ENCODE results near the gene UBE4A.

UBE4A gene

DNA sequence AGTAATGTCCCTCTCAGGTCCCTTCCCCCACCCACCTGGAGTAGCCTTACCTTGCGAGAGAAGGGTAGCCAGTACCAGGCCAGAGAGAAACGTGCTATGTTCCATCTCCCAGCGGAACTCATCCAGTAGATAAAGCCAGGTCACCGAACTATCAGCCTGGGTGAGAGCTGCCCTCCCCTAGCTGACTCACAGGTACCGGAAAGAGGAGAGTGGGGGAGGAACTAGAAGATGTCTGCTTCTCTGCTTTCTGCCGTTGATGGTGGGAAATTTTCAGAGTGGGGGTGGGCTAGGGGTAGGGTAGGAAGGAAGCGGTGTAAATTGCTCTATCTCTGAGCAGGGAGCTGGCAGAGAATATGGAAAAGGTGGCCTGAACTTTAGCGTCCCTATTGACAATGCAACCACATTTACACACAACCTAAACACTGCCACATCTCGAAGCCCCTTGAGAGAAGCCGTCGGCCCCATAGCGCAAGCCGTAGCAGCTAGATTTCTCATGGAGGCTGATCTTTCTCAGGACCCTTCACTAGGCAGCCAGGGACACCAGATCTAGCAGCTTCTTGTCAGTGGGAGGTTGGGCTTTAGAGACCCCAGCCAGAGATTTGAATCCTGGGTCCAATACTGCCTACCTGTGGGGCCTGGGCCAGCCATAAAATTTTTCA is 16.8 kb upstream of the UBE4A start, which contains the start of gene CD3D:
TSS of gene CD3D (minus strand) at position 203 of the 659 bp plus-strand sequence. CDS start at position 105, 98 bp downstream.
- no peak for DNase-seq (ENCODE audit: low spot score)

DNA sequence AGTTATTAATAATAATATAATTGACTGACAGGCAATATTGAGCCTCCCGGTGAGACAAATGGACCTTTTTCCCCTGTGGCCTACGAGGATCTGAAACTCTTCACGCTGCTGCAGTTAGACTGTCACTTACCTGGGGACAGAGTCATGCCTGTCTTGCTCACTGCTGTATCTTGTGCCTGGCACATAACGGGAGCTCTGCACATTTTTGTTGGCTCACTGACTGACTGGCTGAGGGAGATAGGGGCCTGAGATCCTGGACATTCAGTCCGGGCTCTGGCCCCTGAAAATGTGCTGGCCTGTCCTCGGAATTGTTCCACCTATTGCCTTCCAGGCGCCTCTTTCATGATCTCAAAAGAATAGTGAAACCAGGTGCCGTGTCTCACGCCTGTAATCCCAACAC is 16.2 kb upstream of the UBE4A start:
- no peak for DNase-seq (ENCODE audit: low spot score)

DNA sequence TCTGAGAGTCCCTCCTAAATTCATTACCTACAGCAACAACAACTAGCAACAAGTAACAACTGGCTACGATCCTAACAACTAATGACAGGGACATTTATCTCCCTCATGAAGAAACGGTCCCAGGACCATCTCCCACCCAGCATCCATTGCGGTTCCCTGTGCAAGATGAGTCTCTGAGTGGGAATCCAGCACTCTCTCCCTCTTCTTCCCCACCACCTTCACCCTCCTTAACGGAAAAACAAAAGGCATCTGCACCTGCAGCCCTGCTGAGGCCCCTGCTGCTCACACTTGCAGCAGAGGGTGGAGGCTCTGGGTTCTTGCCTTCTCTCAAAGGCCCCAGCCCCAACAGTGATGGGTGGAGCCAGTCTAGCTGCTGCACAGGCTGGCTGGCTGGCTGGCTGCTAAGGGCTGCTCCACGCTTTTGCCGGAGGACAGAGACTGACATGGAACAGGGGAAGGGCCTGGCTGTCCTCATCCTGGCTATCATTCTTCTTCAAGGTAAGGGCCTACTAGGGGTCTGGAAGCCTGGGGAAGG is 15.4 kb upstream of the UBE4A start, which contains the start of gene CD3G:
TSS of gene CD3G (plus strand) at position 364 of the 535 bp plus-strand sequence. CDS start at position 444, 80 bp downstream.
- DNase-seq (ENCODE audit: low spot score): no peak

DNA sequence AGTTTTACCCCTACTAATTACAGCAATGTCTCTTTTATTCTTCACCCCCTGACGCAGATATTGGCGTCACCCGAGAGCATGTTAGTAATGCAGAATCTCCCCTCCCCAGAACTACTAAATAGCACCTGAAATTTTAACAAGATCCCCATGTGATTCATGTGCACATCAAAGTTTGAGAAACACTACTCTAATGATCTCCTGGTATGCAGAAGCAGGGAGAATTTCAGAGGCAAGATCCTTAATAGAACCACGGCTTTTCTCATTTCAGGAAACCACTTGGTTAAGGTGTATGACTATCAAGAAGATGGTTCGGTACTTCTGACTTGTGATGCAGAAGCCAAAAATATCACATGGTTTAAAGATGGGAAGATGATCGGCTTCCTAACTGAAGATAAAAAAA is 9.9 kb upstream of the UBE4A start:
- DNase-seq (ENCODE audit: low spot score): no peak

DNA sequence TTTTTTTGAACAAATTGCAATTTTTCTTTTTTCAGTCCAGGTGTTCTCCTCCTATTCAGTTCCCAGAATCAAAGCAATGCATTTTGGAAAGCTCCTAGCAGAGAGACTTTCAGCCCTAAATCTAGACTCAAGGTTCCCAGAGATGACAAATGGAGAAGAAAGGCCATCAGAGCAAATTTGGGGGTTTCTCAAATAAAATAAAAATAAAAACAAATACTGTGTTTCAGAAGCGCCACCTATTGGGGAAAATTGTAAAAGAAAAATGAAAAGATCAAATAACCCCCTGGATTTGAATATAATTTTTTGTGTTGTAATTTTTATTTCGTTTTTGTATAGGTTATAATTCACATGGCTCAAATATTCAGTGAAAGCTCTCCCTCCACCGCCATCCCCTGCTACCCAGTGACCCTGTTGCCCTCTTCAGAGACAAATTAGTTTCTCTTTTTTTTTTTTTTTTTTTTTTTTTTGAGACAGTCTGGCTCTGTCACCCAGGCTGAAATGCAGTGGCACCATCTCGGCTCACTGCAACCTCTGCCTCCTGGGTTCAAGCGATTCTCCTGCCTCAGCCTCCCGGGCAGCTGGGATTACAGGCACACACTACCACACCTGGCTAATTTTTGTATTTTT is 6.2 kb upstream of the UBE4A start:
- DNase-seq (ENCODE audit: low spot score): no peak

DNA sequence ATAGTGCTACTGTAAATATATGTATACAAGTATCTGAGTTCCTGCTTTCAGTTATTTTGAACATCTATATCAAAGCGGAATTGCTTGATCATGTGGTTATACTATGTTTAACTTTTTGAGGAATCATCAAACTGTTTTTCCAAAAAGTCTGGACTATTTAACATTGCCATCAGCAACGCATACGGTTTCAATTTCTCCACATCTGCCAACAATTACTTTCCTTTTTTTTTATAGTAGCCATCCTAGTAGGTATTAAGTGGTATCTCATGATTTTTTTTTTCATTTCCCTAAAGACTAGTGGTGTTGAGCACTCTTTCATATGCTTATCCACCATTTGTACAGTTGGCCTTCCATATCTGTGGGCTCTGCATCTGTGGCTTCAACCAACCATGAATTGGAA is 1.3 kb upstream of the UBE4A start:
- DNase-seq (ENCODE audit: low spot score): no peak

DNA sequence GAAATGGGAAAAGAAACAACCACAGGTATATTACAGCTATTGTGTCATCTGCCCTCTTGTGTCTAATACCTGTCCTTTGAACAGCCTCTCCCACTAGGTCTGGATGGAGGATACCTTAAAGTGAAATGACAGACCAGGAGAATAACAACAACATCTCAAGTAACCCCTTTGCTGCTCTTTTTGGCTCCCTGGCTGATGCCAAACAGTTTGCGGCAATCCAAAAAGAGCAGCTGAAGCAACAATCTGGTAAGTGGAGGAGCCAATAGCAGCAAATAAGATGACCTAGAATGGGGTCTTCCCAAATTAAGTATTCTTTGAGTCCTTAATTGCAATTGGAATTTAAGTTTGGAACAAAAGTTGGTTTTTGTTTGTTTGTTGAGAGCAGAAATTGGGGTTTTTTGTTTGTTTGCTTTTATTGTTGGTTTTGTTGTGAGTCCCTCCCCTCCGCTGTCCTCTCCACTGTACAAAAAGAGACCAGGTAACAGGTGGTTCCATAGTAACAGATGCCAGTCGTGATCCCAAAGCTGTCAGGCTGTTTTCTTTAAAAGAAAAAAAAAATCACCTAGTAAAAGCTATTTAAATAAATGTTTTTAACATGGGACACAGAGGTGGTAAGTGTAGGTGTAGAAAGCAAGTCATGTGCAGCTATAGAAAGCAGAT is 5.7 kb downstream of the UBE4A start:
- DNase-seq (ENCODE audit: low spot score): no peak

DNA sequence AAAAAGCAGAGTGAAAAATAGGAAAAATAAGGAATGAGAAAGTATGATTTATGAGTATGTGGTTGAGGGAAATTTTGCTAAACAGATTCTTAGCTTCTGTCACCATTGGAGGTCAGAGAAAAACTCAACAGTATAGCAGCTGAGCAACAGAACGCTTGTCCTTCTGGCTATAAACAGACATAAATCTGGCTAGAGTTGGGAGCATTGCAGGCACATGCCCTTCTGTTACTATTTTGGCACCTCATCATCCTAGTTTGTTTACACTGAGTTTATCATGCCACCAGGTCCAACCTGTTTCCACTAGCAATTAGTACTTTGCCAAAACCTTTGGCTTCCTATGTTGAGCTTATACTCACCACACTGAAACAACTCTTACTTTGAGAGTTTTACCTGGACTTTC is 6.9 kb downstream of the UBE4A start:
- no peak for DNase-seq (ENCODE audit: low spot score)

DNA sequence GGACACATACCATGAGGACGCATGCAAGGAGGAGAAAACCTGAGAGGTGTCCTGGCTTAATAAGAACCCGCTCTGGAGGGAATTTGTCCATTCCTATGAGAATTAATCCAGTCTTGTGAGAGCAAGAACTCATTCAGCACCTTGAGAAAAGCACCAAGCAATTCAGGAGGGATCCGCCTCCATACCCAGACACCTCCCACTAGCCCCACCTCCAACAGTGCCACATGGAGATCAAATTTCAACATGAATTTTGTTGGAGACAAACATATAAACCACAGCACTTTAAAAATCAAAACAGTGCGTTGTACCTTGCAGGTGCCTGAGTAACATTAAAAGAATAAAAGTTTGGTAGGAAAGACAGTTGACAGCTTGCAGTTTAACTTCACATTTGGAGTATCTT is 11.4 kb downstream of the UBE4A start:
- no peak for DNase-seq (ENCODE audit: low spot score)

DNA sequence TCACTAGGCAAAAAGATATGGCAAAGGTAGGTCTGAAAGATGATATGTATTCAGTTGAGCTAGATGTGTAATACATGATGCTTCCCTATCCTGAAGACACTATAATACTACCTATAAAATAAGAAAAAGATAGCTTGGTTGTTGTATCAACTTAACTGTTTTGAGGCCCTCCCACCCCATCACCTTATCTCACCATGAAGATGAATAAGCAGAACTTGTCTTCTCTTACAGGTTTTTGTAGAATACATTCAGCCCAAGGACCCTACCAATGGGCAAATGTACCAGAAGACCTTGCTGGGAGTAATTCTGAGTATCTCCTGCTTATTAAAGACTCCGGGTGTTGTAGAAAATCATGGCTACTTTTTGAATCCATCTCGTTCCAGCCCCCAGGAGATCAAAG is 13.9 kb downstream of the UBE4A start:
- DNase-seq (ENCODE audit: low spot score): no peak

DNA sequence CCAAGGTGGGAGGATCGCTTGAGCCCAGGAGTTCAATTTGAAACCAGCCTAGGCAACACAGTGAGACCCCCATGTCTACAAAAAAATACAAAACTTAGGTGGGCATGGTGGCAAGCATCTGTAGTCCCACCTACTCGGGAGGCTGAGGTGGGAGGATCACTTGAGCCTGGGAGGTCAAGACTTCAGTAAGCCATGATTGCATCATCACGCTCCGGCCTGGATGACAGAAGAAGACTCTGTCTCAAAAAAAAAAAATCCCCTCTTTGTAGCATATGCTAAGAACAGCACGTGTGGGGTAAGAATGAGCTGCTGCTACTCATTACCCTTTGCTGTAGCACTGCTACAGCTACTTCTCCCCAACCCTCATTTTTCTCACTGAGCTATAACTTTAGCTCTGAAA is 14.5 kb downstream of the UBE4A start:
- no peak for DNase-seq (ENCODE audit: low spot score)

DNA sequence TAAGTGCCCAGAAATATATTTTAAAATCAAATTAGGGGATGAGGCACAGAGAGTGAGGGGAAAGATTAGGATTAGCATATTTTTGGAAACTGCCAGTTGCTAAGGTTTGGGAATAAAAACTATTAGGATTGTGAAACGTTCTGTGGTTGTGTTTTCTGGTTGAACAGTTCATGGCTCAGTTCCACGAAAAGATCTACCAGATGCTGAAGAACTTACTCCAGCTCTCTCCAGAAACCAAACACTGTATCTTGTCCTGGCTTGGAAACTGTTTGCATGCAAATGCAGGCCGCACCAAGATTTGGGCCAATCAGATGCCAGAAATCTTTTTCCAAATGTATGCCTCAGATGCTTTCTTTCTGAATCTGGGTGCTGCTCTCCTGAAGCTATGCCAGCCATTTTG is 15.3 kb downstream of the UBE4A start:
- DNase-seq (ENCODE audit: low spot score): peak; percentile 80

DNA sequence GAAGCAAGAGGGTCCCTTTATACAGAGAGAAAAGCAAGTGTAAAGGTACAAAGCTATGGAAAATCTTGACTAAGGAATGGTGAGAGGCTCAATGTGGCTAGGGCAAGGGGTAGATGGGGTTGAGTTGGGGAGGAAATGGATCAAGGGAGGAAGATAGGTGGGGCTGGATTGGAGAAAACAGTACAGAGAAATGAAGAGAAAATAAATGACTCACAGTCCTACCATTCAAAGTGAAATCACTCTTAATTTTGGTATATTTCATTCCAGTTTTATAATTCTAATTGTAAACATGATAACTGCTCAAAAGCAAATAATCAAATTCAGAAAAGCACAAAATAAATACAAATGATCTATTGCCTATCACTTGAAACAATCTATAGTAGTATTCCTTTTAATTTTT is 16.6 kb downstream of the UBE4A start:
- DNase-seq (ENCODE audit: low spot score): no peak

DNA sequence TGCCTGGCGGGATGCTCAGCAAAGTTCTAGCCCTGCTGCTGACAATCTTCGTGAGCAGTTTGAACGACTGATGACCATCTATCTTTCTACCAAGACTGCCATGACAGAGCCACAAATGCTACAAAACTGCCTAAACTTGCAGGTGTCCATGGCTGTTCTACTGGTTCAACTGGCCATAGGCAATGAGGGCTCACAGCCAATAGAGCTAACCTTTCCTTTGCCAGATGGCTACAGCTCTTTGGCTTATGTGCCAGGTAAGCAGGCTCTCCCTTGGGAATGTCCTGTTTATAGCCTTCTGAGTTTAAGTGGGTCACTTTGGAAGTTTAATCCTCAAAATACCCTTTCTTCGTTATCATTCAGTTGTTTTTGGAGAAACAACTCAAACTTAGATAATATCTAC is 20.1 kb downstream of the UBE4A start:
- no peak for DNase-seq (ENCODE audit: low spot score)

DNA sequence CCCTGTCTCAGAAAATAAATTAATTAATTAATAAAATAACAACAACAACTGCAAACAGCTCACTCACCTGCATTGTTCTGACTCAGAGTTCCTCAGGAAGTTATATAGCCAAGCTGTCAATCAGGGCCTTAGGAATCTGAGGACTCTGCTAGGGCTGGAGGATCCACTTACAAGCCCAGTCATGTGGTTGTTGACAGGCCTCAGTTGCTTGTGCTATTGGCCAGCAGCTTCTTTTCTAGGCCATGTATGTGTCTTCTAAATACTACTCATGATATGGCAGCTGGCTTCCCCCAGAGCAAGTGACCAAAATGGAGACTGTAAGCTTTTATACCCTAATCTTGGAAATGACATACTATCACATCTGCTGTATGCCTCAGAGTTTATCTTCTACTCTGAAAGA is 21.2 kb downstream of the UBE4A start:
- no peak for DNase-seq (ENCODE audit: low spot score)

DNA sequence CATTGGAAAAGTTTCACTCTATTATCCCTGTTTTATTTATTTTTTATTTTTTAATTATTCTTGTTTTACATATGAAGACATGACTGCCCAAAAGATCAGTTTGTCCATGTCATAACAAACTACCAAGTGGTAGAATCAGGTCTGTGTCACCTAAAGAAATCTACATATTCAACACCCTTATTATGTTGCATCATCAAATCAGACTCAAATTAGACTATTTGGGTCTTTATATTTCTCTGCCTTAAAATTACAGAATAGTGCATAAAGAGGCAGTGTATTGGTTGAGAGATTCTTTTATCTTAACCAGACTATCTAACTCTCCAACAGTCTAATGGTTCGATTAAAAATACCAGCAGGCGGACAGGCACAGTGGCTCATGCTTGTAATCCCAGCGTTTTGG is 23.6 kb downstream of the UBE4A start:
- DNase-seq (ENCODE audit: low spot score): no peak

DNA sequence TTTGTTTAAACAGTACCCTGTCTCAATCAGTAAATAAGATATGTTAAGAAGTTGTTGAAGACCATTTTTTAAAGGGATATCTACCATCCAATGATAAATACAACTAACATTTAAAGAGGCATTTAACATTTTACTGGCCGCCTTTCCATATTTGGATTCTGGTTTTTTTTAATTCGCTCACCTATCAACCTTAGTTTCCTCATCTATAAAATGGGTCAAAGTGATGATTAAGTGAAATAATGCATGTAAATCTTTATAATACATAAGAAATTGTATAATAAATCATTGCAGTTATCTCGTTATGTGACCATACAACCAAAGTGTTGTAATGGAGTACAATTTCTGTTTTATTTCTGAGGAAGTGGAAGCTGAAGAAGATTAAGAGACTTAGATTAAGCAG is 24.3 kb downstream of the UBE4A start:
- no peak for DNase-seq (ENCODE audit: low spot score)

DNA sequence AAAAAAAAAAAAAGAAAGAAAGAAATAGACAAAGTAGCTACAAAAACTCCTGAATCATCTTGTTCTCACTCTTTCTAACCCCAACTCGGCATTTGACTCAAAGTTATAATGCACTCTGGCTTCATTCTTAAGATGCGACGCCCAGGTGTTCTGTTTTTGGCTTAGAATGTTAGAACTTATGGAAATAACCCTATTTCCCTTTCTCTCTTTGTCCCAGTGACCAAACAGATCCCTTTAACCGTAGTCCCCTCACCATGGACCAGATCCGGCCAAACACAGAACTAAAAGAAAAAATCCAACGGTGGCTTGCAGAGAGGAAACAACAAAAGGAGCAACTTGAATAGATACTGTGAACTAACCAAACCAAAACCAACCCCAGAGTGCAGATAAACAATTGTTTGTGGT is 36.7 kb downstream of the UBE4A start:
- no peak for DNase-seq (ENCODE audit: low spot score)

DNA sequence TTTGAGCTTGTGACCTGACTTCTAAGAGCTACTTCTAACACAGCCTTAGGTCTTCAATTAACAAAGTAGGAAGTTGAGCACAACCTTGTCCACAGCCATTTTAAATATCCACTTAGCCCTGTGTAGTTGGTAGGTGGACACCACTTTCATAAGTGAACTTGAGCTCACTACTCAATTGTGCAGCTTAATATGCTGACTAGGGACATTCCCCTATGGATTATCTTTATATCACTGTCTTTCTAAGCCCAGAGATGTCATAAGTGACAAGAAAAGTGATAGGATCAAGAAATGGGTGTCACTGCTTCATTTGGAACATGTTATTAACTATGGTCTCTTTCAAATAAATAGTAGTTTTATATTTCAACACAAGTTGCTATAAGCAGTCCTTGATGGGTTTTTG is 38.0 kb downstream of the UBE4A start:
- DNase-seq (ENCODE audit: low spot score): no peak

DNA sequence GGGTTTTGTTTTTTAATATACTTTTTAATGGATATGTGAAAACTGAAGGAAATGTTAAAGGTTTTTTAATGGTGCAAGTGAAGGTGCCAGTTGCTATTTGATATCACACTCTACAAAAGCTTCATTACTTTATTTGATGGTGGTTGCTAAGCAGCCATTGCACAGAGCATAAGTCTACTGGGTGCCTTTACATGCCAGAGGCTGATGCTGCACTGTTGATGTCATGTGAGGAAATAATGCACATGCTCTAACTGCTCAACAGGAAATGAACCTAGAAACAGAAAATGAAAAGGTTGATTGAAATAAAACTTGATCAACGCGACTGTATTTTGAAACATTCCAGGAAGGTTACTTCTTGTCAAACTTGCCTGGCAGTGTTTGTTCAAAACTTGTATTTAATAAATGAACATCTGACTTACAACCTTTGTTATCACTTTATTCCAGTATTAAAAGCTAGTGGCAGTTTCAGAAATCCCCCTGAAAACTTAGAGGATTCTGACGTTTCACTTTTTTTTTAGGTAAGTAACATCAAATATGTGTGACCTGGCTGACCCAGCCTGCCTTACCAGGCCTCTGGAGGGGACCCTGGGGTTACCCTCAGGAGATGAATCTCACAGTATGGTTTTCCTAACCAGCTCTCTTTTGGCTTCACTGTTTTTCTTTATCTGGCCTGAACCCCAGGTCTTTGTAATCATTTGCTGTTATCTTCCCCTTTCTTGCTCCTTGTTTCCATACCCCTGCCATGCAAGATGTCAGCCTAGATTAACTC is 39.6 kb downstream of the UBE4A start:
- DNase-seq (ENCODE audit: low spot score): no peak

DNA sequence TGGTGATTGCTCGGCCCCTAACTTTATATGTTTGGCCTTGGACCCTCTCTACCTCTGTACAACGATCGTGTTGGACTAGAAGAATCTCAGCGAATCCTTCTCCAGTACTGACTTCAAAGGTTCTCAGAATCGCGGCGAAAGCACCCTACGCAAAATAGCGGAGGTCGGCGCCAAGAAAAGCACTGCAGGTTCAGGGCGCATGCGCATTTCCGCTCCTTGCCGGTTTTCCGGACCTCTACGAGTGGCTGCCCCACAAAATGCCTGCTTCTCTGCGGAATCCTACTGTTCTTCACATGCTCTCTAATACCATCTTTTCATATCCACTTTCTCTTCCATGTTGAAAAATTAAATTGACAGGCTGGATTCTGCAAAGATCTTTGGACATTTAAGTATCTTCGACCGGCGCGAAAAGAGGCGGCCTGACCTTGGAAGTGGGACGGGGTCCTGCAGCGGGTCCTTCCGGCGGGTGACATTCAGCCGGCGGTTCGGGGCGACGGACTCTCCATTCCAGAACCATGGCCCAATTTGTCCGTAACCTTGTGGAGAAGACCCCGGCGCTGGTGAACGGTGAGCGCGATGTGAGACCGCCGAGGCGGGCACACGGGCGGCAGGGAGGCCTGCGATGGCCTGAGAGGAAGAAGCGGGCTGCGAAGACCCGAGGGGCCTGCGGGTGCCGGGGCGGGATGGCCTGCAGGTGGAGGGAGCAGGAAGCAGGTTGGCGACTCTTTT is 41.9 kb downstream of the UBE4A start, which contains the start of gene ATP5MG:
TSS of gene ATP5MG (plus strand) at position 456 of the 729 bp plus-strand sequence. CDS start at position 516, 60 bp downstream.
- peak; percentile 95 for DNase-seq (ENCODE audit: low spot score)
